ENCODE measurements around the gene FAM200A.
"Not testable (repeated sequence)": the region's sequence is repeated elsewhere in the genome, so short reads cannot be mapped to it uniquely, and the experiment has no call there.

Gene FAM200A

DNA sequence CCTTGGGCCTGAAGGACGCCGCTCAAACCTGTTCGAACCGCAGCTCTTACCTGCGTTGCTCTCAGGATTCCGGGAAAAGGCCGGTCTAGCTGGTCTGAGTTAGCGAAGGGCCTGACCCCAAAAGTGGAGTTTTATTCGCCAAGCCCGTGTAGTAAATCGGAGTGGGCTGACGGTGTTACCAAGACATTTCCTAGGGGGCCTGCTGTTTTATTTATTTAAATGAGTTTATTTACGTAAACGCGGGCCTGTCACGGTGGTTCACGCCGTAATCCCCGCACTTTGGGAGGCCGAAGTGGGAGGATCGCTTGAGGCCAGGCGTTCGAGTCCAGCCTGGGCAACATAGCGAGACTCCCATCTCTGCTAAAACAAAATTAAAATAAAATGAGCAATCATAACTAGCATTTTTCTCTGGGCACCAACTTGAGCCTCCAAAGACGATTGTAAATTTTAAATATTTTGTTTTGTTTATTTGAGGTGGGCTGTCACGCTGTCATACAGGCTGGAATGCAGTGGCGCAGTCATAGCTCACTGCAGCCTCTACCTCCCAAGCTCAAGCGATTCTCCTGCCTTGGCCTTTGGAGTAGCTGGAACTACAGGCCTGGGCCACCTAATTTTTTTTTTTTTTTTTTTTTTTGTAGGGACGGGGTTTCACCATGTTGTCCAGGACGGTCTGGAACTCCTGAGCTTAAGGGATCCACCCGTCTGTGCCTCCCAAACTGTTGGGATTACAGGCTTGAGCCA, 7.4 kb upstream of the FAM200A start:
- DNase-seq (ENCODE audit: low spot score): no peak

DNA sequence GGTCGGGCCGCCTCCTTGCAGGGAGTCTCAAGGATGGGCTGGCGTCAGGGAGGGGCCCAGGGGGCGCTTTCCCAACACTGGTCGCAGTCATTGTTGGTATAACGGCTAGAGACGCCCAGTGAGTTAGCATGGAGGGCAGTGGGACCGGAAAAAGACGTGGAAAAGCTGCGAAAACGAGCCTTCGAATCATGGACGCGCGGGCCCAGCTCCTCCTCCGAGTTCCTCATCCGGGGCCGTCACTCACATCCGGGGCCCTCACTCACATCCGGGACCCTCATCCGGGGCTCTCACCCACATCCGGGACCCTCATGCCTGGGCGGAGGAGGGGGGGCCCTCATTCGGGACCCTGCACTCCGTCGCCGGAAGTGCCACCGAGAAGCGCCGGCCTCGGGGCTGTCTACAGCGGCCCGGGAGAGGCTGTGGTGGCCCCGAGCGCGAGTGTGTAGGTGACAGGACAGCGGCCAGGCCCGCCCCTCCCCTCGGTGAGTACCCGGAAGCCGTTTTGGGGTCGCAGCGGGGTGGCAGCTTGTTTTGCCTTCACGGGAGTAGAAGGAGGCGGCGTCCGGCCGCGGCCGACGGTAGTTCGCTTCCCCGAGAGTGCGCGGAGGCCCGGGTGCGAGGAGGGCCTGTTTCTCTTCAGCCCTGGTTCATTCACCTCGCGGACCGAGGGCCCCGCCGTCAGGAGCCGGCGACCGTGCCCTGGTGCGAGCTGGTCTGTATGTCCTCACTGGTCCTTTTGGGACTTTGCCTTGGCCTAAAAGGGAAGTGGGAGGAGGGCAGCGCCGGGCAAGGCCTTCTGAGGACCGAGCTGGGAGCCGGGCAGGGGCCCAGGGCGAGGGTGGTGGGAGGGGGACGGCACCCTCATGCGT, 6.6 kb upstream of the FAM200A start, which contains the start of gene ZNF655:
ZNF655 (plus strand) TSS at position 337 of the 869 bp plus-strand sequence. CDS start 1,918 bp downstream, outside the sequence.
- DNase-seq (ENCODE audit: low spot score): peak; percentile 90

DNA sequence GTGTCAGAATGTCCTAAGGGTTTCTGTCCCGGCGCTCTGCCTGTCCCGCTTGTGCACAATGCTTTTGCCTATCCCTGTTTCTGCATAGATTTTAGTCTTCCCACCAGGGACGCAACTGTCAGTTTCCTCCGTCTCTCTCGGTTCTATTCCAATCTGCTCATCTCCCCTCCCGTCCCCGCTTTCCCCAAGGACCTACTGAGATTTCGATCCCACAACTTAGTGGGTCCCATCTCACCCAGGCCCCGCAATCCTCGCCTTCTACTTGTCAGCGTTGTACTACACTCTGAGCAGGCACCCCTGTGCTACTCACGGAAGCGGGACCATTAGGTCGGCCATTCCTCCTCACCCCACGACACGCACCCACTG, 6.0 kb upstream of the FAM200A start:
- DNase-seq (ENCODE audit: low spot score): no peak

DNA sequence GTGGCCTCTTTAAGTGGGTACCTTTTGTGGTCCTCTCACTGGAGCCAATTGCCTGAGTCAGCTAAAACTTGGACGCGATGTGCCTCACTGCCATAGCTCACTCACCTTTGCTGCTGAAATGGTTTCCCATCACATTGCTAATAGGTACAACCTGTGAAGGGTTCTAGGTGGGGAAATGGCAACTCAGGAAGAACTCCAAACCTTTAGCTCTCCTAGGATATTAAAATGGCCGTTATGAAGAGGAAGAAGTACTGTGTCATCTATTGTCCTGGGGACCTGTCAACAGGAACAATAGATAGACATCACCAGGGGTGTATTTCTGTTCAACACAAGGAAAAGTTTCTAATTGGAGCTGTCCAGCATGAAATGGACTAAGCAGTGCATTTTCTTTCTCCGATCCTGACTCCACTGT, 5.3 kb upstream of the FAM200A start:
- DNase-seq (ENCODE audit: low spot score): no peak

DNA sequence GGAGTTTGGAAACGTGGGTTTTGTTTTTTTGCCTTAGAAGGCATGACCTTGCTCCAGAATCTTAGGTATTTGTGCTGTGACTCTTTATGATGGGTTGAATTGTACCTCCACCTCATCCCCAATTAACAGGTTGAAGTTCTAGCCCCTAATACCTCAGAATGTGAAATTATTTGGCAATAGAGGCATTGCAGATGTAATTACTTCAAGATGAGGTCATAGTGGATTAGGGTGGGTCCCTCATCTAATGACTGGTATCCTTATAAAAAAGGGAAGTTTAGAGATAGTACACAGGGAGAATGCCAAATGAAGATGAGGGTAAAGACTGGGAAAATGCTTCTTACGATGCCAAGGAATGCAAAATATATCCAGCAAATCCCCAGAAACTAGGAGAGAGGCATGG, 3.0 kb upstream of the FAM200A start:
- no peak for DNase-seq (ENCODE audit: low spot score)

DNA sequence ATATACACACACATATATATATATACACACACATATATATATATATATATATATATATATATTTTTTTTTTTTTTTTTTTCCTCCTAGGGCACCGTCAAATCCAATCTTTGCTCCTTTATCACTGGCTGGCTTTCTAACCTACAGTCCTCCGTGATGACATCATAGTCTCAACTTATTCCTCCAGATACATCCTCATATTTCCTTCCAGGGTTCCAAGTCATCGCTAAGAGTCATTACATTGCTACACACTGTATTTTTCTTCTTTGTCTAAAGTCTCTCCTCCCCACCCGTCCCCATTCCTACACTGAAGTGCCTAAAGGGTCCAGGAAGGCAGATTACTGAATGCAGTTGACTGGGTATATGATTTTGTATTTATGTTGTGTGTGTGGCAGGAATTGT, 1.1 kb upstream of the FAM200A start:
- DNase-seq (ENCODE audit: low spot score): no peak

DNA sequence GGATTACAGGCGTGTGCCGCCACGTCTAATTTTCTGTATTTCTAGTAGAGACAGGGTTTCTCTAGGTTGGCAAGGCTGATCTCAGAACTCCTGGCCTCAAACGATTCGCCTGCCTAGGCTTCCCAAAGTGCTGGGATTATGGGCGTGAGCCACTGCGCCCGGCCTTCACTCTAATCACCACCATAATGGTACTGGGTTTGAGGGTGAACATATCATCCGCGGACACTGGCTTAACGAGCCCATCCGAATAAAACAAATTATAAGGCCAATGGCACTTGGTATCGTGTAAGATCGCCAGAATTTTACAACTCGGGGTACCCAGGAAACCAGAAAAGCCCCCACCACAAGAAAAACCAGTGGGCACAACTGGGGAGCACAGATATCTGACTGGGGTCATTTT, 580 bp downstream of the FAM200A start:
- no peak for DNase-seq (ENCODE audit: low spot score)

DNA sequence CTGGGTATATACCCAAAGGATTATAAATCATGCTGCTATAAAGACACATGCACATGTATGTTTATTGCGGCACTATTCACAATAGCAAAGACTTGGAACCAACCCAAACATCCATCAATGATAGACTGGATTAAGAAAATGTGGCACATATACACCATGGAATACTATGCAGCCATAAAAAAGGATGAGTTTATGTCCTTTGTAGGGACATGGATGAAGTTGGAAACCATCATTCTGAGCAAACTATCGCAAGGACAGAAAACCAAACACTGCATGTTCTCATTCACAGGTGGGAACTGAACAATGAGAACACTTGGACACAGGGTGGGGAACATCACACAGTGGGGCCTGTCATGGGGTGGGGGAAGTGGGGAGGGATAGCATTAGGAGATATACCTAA, 2.4 kb downstream of the FAM200A start:
- DNase-seq (ENCODE audit: low spot score): not testable (repeated sequence)

DNA sequence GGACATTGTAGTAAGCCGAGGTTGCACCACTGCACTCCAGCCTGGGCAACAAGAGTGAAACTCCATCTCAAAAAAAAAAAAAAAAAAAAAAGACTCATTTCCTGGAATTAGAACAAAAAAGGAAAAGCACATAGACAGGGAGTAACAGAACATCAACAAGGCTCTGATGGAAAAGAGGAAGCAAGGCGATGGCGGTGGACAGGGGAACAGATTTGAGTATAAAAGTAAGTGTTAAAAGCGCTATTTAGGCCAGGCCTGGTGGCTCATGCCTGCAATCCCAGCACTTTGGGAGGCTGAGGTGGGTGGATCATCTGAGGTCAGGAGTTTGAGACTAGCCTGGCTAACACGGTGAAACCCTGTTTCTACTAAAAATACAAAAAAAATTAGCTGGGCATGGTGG, 6.6 kb downstream of the FAM200A start:
- not testable (repeated sequence) for DNase-seq (ENCODE audit: low spot score)

DNA sequence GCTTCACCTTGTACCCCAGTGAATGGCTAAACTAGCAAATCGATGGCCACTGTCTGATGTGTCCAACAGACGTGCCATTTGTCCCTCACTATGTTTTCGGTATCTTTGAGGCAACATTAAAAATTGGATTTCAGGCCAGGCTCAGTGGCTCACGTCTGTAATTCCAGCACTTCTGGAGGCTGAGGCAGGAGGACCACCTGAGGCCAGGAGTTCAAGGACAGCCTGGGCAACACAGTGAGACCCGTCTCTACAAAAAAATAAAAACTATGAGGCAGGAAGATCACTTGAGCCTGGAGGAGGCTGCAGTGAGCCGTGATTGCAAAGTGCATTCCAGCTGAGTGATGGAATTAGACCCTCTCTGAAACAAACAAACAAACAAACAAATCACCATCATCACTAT, 8.0 kb downstream of the FAM200A start:
- DNase-seq (ENCODE audit: low spot score): no peak

DNA sequence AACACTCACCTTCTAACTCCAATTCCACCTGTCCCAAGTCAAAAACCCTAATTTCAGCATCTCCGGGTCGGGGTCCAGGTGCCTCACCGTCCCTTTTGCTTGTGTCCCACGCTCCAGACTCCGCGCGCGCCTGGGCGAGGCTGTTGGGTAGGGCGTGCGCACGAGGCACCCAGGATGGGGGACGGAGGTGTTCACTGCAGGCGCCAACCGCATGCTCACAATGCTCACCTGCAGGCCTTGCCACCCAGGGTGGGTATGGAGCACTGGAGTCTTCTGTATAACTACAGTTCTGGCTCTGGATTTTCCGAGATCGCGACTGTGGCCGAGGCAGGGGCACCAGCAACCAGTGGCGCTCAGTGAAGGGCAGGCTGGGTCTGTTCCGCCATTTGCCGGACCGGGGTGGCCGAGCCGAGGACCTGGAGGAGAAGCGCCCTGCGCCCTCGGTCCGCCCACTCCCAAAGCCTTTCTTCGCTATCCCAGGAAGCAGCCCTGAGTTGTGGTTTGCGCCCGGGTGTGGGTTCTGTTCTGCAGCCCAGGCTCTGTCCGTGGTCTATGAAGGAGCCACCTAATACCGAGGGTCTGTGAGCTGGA, 8.7 kb downstream of the FAM200A start:
- no peak for DNase-seq (ENCODE audit: low spot score)

DNA sequence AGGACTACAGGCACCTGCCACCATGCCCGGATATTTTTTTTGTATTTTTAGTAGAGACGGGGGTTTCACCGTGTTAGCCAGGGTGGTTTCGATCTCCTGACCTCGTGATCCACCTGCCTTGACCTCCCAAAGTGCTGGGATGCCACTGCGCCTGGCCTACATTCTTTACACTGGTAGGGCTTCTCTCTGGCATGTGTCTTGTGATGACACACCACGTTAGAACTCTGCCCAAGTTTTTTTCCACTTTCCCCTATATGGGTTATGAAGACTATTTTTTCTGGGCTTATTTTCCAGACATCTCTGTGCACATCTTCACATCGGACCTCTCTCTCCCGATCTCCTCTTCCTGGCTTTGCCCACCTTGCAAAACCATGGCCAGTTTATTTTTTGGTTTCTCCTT, 10.7 kb downstream of the FAM200A start:
- DNase-seq (ENCODE audit: low spot score): no peak

DNA sequence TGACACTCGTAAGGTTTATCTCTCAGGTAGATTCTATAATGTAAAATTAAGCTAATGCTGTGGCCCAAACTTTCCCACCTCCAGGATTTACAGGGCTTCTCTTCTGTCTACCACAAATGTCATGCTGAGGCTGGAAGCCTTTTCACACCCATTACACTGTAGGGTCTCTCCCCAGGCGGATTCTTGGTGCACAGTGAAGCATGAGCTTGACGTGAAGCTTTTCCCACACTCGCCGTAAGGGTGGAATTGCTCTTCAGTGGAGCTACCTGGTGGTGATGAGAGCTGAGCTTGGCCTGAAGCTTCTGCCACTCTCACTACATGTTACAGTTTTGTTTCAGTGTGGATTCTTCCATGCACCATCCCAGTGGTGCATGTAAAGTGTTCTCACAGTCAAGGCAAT, 11.4 kb downstream of the FAM200A start:
- DNase-seq (ENCODE audit: low spot score): no peak

DNA sequence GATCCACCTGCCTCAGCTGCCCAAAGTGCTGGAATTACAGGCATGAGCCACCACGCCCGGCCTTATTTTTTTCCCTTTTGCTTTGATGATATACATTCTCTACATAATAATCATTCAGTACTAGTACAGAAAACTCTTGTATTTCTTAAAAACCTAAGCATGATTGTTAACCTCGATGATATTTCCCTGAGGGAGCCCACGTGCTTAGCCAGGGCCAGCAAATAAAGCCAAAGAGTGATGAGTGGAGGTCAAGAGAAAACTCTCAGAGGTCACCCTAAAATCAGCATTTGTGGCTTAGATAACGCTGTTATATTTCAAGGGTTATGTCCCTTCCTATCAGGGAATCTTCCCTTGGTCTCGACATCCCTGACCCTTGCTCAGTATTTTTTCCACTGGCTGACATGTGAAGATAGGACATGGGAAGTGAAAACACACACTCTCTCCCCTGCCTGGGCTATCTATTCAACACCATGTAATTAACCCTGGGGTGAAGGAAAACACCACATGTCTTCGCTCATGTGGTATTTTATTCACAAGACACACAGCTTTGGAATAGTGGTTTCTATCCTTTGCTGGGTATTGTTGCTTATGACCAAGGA, 12.6 kb downstream of the FAM200A start:
- DNase-seq (ENCODE audit: low spot score): no peak

DNA sequence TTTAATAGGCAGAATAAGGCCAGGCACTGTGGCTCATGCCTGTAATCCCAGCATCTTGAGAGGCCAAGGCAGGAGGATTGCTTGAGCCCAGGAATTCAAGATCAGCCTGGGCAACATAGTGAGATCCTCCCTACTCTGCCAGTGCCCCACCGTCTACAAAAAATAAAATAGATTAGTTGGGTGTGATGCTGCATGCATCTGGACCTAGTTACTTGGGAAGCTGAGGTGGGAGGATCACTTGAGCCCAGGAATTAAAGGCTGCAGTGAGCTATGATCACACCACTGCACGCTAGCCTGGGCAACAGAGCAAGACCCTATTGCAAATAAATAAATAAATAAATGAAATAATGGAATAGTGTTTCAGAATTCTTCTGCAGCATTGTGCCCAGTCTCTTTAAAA, 16.2 kb downstream of the FAM200A start:
- DNase-seq (ENCODE audit: low spot score): no peak

DNA sequence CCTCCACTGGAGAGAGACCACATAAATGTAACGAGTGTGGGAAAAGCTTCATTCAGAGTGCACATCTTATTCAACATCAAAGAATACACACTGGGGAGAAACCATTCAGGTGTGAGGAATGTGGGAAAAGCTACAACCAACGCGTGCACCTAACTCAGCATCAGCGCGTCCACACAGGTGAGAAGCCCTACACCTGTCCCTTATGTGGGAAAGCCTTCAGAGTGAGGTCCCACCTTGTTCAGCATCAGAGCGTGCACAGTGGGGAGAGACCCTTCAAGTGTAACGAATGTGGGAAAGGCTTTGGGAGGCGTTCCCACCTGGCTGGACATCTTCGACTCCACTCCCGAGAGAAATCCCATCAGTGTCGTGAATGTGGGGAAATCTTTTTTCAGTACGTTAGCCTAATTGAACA, 20.6 kb downstream of the FAM200A start:
- no peak for DNase-seq (ENCODE audit: low spot score)

DNA sequence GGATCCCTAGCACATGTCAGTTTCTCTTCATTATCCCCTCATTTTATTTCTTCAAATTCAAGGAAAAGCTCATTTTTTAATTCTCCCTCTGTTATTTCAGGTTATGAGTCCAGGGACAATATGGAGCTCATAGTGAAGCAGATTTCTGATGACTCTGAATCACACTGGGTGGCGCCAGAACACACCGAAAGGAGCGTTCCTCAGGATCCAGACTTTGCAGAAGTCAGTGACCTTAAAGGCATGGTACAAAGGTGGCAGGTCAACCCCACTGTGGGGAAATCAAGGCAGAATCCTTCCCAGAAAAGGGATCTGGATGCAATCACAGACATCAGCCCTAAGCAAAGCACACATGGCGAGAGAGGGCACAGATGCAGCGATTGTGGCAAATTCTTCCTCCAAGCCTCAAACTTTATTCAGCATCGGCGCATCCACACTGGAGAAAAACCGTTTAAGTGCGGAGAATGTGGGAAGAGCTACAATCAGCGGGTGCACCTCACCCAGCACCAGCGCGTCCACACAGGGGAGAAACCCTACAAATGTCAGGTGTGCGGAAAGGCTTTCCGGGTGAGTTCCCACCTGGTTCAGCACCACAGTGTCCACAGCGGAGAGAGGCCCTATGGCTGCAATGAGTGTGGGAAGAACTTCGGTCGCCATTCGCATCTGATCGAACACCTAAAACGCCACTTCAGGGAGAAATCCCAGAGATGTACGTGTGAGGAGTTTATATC, 26.0 kb downstream of the FAM200A start:
- no peak for DNase-seq (ENCODE audit: low spot score)

DNA sequence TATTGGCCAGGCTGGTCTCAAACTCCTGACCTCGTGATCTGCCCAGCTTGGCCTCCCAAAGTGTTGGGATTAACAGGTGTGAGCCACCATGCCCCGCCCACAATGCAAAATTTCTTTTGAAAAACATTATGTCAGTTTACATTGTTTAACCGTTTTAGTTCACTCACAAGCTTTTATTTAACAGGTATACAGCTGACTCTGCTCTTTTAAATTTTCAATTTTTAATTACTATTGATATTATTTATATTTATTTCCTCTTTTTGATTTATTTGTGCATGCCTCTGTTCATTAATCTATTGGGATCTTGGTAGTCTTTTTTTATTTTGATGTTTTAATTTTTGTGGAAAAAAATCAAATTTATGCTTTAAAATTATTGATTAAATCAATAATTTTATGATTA, 30.5 kb downstream of the FAM200A start:
- no peak for DNase-seq (ENCODE audit: low spot score)

DNA sequence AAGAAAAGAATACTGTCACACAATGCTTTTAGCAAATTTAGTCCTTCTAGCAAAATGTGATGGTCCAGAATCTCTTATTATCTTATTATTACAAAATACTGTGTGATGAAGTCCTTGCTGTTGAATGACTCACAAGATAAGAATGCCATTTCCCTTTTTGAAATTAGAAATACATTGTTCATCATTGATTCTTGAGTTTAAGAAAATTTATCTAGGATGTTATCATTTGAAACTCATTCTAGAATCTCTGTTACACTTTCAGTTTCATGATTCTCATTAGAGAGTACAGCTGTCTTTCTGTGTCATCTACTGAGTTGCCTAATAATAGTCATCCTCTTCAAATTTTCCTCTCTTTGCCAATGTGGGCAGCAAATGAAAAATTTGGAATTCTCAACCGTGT, 37.9 kb downstream of the FAM200A start:
- no peak for DNase-seq (ENCODE audit: low spot score)

DNA sequence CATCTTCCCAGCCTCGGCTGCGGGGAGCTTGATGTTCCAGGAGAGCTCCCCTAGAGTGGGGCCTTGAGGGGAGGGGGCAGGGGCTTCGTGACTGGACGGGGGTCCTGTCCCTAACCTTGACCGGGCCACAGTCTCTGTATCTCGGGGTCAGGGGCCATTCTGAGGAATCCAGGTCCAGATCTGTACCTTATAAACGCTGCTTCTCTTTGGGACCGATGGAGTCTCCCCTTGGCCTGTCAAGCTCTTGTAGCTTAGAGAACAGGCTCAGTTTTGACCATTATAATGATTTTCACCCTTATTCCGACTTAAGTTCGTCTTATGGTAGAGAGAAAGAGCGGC, 46.6 kb downstream of the FAM200A start:
- no peak for DNase-seq (ENCODE audit: low spot score)

DNA sequence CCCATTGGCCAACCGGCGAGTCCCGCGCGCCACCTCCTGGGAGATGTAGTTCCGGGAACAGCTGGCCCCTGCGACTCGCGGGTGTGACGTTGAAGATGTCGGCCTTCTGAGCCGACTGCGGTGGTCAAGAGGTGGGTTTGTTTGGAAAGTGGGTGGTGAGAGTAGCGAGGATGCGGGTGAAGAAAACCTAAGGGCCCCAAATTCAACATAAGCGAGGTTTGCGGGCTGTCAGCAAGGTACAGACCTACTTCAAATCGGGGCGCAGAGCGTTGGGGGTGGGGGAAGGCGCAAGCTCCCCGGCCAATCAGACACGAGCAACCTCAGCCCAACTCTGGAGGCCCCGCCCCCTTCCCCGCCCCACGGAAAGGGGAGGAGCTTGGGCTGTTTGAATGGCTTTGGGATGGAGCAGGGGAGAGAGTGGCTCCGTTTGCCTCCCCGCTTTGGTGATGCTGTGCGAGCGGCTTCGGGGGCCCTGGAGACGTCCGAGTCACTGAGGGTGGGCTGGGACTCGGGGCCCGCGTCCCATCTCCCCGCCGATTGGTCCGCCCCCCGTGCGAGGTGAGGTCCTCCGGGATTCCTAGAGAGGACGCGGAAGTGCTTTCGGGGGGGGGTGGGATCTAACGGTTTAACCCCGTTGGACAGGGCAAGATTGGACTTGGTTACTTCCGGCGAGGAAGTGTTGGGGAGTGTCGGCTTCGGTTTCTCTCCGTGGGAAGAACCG, 47.2 kb downstream of the FAM200A start, which contains the start of gene ZKSCAN5:
ZKSCAN5 (plus strand) TSS at position 60 of the 721 bp plus-strand sequence. CDS start 1,383 bp downstream, outside the sequence.
- peak; percentile 96 for DNase-seq (ENCODE audit: low spot score)
